ENCODE measurements around the gene TSPAN3. TPM values are rescaled to one million over a fixed set of nuclear protein-coding genes. Genes with fewer than 3 reads are reported as not detected.

The TSPAN3 gene
- total and polyA plus RNA-seq, 2 donors (not counting 3 experiments of a cell fraction or from before 2014, with no cell fraction given), result 215 to 606 TPM

DNA sequence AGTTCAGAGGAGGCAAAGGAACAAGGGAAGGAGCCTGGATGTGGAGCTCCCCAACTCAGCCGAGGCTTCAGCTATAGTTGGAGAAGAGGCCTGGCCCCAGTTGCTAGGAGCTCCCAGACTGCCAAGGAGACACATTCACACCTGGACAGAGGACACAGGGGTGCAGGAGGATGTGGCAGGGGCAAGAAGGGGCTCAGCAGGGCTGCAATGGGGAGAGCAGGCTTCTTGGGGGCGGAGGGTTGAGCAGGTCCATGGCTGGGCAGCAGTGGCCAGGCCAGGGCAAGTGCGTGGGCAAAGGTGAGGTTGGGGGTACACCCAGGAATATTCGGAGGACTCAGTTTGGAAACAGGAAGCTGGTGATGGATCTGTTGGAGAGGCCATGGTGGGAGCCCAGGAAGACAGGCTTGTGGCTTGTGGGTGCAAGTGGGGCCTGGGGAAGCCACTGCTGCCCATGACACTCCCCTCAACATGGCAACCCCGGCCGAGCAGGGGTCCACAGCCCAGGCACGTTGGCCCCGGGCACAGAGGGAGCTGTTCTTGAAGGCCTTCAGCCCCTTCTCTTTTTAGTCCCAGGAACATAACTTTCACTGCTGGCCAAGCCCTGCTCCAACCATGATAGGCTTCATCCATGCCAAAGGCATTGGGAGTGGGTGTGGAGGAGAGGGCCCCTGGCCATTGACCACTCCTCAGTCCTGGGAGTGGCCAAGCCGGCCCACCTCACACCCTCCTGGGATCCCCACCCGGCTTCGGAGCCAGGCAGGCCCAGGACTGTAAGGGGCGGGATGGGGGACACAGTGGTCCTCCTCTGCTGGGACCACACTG is 33.3 kb downstream of the TSPAN3 start:
- Histone ChIP-seq H3K27ac (ENCODE audit: insufficient read depth, low read depth, low read length) (no peak overlapping the region), H2AFZ (ENCODE audit: low read depth, low read length) (no peak overlapping the region), H3K9me3 (replicated peaks; ENCODE audit: control insufficient read depth, insufficient read depth, low read length) (no peaks in the 10 kb centered on the region), H3K4me2 (ENCODE audit: insufficient read depth, low read length) (no peak overlapping the region), H3K9ac (replicated peaks; ENCODE audit: extremely low read depth, insufficient read depth, low read length) (no peak overlapping the region), H3K4me3 (replicated peaks in 1 of 3; ENCODE audit: insufficient read depth in 1 of 3, low read depth in 1 of 3, low read length in 3 of 3) (no peak overlapping the region), H3K79me2 (ENCODE audit: control insufficient read depth, insufficient read depth, low read length) (no peaks in the 10 kb centered on the region), H4K20me1 (replicated peaks; ENCODE audit: control insufficient read depth, extremely low read depth, insufficient read depth, low read length) (no peaks in the 10 kb centered on the region), H3K4me1 (ENCODE audit: control insufficient read depth, extremely low read depth, insufficient read depth, low read length) (no peaks in the 10 kb centered on the region), H3K36me3 (ENCODE audit: control insufficient read depth in 2 of 2, extremely low read depth in 1 of 2, insufficient read depth in 2 of 2, low read length in 2 of 2) (peaks cover 0 to 5% of the 10 kb centered on the region in 2 experiments), H3K9me1 (replicated peaks; ENCODE audit: control insufficient read depth, extremely low read depth, insufficient read depth, low read length) (no peaks in the 10 kb centered on the region), H3K27me3 (ENCODE audit: control insufficient read depth in 2 of 2, insufficient read depth in 2 of 2, low read length in 2 of 2) (no peaks in the 10 kb centered on the region)
- CTCF ChIA-PET, result interaction anchor here (1.7 to 2.2 kb wide), 3 partner anchors 11 to 506 kb away, joined by 4 to 17 read pairs (median 7); no protein-coding TSS in a partner anchor
- BruUV-seq (replicated peaks), result no TSS peak
- intact Hi-C loops (cut with micrococcal nuclease), result no loop called here
- DNase-seq (ENCODE audit: low read depth, low spot score) (no peak), FAIRE-seq (no peak)
- POLR2A ChIA-PET, result no interaction called here
- TF ChIP-seq MYC (IDR thresholded peaks at IDR 0.05; ENCODE audit: low read depth, low read length), result no peak
- no peak for TF ChIP-seq FOS (IDR thresholded peaks at IDR 0.05; ENCODE audit: borderline replicate concordance, insufficient read depth, low read length)
- TF ChIP-seq, protein P1, sequence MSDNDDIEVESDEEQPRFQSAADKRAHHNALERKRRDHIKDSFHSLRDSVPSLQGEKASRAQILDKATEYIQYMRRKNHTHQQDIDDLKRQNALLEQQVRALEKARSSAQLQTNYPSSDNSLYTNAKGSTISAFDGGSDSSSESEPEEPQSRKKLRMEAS (IDR thresholded peaks at IDR 0.05; ENCODE audit: insufficient read depth, insufficient read length), result no peak
- TF ChIP-seq POLR2AphosphoS5 (IDR thresholded peaks at IDR 0.05; ENCODE audit: insufficient read depth, low read depth, low read length), result no peak
- TF ChIP-seq, protein P2, sequence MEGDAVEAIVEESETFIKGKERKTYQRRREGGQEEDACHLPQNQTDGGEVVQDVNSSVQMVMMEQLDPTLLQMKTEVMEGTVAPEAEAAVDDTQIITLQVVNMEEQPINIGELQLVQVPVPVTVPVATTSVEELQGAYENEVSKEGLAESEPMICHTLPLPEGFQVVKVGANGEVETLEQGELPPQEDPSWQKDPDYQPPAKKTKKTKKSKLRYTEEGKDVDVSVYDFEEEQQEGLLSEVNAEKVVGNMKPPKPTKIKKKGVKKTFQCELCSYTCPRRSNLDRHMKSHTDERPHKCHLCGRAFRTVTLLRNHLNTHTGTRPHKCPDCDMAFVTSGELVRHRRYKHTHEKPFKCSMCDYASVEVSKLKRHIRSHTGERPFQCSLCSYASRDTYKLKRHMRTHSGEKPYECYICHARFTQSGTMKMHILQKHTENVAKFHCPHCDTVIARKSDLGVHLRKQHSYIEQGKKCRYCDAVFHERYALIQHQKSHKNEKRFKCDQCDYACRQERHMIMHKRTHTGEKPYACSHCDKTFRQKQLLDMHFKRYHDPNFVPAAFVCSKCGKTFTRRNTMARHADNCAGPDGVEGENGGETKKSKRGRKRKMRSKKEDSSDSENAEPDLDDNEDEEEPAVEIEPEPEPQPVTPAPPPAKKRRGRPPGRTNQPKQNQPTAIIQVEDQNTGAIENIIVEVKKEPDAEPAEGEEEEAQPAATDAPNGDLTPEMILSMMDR (IDR thresholded peaks at IDR 0.05; ENCODE audit: extremely low read depth in 1 of 2, insufficient read depth in 1 of 2, low read depth in 1 of 2, low read length in 2 of 2), result no peak
- TF ChIP-seq JUN (IDR thresholded peaks at IDR 0.05; ENCODE audit: borderline replicate concordance, insufficient read depth, insufficient read length, low read depth), result no peak
- no peak for TF ChIP-seq EZH2 (IDR thresholded peaks at IDR 0.05; ENCODE audit: borderline replicate concordance, low read depth, low read length, severe bottlenecking)
- no peak for TF ChIP-seq GATA2 (IDR thresholded peaks at IDR 0.05; ENCODE audit: insufficient read depth, insufficient read length, low read depth, low read length)
- TF ChIP-seq POLR2A (IDR thresholded peaks at IDR 0.05; ENCODE audit: low read depth, low read length), result no peak
- dilution Hi-C loops (cut with MboI; ENCODE audit: extremely low pct_ligation_motif_present, low sequenced_read_pairs), result no loop called here

Measured in endothelial cell of umbilical vein (primary cell).